HG02885 (cell line): ENCODE data around the gene NLRC3.
A peak's percentile ranks its signal among the peaks of the same experiment; 100 is the strongest.
"Not testable (repeated sequence)": the region's sequence is repeated elsewhere in the genome, so short reads cannot be mapped to it uniquely, and the experiment has no call there.

Source experiments
- ATAC-seq: cut with Tn5 transposase; IDR thresholded peaks from one replicate; pipeline ENCODE4 v1.9.1; 2021; ENCODE audit warnings: mild to moderate bottlenecking; ENCODE audit not compliant: unreplicated experiment, poor library complexity

NLRC3 gene

GRCh38 chr16:3577302-3577752, at the start of gene NLRC3:
Gene NLRC3 (minus strand): TSS chr16:3577403. CDS start chr16:3565036, 12,367 bp downstream.
- ATAC-seq = no peak

GRCh38 chr16:3625911-3626732, 48.9 kb upstream of the NLRC3 start:
- peak; percentile 46 for ATAC-seq

DNA sequence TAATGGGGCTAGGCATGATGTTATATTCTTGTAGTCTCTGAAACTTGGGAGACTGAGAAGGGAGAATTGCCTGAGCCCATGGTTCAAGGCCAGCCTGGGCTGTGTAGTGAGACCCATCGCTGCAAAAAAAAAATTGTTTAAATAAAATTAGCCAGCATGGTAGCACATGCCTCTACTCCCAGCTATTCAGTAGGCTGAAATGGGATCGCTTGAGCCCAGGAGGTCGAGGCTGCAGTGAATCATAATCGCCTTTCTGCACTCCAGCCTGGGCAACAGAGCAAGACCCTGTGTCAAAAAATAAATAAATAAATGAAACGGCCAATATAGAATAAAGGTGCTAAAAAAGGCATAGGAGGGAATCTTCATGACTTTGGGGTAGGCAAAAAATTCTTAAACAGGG, 48.1 kb upstream of the NLRC3 start:
- ATAC-seq = no peak

- ATAC-seq = no peak
Measured at GRCh38 chr16:3623642-3624041, 46.4 kb upstream of the NLRC3 start.

DNA sequence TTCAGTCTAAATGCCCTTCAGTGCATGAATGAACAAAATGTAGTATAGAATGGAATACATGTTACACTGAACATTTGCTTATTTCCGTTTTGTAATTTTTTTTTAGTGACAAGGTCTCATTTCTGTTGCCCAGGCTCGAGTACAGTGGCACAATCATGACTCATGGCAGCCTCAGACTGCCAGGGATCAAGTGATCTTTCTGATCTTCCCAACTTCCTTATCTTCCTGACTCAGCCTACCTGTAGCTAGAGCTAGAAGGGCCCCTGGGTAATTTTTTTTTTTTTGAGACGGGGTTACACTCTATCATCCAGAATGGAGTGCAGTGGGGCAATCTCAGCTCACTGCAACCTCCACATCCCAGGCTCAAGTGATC, 41.6 kb upstream of the NLRC3 start:
- no peak for ATAC-seq

- no peak for ATAC-seq
Measured at GRCh38 chr16:3612510-3613466, 35.6 kb upstream of the NLRC3 start.

DNA sequence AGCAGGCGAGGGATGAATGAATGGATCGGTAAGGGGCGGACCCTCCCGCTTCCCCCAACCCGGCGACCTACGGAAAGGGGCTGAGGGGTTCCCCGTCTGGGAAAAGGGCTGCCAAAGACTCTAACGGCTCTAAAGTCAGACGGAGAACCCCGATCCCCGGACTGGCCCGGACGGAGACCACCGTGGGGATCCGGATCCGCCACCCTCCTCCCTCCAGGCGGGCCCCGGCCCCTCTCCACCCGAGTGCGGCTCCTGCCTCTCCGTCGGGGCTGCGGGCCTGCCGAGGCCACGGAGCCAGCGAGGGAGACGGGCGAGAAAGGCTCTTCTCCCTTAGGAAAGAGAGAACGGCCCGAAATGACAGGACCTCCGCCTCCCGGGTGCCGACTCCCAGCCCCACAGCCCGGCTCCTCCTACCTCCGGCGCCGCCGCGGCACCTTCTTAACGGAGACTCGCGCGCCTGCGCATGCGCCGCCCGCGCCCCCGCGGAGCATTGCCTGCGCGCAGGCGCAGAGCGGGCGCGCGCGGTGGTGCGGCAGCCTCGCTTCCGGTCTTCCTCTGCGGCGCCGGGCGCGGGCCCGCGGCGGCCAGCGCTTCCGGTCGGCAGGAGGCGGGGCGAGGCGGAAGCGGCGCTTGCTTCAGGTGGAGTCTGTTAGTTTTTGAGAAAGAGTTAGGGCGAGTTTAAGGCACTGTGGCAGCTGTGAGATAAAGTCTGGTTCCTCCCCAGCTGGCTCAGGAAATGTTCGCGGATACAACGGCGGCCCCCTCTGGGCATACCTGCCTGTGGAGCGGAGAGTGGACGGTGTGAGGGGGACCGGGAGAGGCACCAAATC, 34.2 kb upstream of the NLRC3 start, which contains the start of gene SLX4:
TSS of gene SLX4 (minus strand) at position 461 of the 830 bp plus-strand sequence. CDS start 2,642 bp downstream, outside the sequence.
- peak; percentile 89 for ATAC-seq

DNA sequence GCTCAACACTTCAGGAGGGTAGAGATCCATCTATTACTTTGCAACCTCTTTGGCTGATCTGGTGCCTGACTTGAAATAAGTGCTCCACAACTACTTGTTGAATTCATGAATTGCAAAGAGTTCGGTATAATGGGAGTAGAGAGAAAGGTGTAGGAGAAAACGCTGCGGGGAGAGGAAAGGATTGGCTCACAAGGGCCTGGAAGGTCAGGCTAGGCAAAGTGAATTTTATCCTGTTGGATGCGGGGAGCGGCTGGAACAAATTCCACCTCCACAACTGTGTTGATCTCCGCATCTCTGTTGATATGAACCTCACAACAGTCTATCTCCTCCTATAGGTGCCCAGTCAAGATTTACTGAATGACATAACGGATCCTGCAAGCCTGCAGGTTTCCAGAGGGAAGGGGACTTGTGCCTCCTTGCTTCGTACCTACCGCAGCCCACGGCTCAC, 33.5 kb upstream of the NLRC3 start:
- ATAC-seq = no peak

- ATAC-seq = no peak
Measured at GRCh38 chr16:3609895-3610697, 32.9 kb upstream of the NLRC3 start.

DNA sequence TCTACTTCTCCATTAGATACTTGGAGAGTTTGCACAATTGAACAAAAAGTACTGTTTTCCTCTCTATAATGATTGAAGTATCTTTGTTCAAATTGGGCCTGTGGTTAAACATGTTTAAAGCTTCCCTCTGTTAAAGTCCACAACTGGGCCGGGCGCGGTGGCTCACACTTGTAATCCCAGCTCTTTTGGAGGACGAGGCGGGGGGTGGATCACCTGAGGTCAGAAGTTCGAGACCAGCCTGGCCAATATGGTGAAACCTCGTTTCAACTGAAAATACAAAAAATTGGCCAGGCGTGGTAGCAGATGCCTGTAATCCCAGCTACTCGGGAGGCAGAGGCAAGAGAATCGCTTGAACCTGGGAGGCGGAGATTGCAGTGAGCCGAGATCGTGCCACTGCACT, 31.8 kb upstream of the NLRC3 start:
- not testable (repeated sequence) for ATAC-seq

GRCh38 chr16:3608069-3608468, 30.9 kb upstream of the NLRC3 start:
- ATAC-seq = no peak

DNA sequence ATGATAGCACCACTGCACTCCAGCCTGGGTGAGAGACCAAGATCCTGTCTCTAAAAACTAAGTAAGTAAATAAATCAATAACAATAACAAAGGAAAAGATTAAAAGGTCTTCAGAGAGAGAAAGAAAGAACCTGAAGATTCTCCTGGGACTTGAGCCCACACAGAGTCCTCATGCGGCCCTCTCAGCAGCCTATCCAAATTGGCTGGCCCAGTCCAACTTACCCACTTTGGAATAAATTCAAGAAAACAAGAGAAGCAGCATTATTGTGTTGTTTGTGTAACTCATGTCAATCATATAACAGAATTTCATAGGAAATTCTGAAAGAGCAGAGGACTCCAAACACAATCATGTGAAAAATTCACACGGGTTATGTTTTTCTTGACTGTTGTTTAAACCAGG, 30.4 kb upstream of the NLRC3 start:
- no peak for ATAC-seq

DNA sequence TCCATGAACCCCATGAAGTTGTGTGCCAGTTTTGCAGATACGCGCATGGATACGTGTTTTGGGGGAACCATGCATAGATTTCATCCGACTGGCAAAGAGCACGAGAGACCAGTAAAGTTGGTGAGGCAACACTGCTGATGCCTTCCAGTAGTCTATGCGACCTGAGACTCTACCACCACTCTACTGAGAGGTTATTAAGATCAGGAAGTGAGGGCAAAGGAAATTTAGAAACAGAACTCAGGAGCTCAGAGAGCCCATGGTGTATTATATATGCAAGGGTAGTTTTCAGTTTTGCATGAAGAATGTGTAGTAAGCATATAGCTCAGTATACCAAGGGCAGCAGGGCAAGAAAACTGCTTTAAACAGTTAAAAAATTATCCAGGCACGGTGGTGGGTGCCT, 30.0 kb upstream of the NLRC3 start:
- ATAC-seq = no peak

DNA sequence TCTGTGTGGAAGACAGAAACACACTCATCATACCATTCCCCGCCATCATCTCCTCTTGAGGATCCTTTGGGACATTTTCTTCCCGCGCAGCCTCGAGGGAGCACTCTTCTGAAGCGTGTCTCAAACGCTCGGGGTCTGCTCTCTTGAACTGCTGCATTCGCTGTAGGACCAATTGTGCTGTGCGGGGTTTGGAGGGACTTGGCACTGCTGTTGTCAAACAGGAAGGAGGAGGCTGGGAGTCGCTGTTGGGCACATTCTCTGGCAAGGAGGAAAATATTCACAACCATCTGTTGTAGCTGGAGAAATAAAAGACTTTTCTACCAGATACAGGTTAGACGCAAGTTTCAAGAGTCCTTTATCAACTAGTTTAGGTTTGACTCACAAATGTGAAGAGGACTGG, 29.2 kb upstream of the NLRC3 start:
- ATAC-seq = no peak

- no peak for ATAC-seq
Measured at GRCh38 chr16:3602320-3602653, 25.1 kb upstream of the NLRC3 start.

- no peak for ATAC-seq
Measured at GRCh38 chr16:3601614-3602319, 24.6 kb upstream of the NLRC3 start.

- ATAC-seq = no peak
Measured at GRCh38 chr16:3599922-3600321, 22.7 kb upstream of the NLRC3 start.

DNA sequence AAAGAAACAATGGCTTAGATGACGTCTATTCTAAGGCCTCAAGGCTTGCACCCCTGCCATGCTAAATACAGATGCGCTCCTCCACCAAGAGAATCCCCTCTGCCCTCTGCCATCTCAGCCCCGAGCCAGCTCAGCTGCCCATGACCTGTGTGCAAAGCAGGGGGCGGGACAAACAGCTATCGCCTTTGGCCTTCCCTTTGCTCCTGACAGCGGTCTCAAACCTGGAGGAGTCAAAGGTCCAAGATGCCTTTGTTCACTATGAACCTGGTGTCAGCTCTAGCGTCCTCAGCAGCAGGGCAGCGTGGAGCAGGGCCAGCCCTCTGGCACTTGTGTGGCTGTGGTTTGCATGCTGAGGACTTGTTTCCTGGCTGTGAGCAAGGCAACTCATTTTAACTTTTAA, 21.9 kb upstream of the NLRC3 start:
- ATAC-seq = no peak

DNA sequence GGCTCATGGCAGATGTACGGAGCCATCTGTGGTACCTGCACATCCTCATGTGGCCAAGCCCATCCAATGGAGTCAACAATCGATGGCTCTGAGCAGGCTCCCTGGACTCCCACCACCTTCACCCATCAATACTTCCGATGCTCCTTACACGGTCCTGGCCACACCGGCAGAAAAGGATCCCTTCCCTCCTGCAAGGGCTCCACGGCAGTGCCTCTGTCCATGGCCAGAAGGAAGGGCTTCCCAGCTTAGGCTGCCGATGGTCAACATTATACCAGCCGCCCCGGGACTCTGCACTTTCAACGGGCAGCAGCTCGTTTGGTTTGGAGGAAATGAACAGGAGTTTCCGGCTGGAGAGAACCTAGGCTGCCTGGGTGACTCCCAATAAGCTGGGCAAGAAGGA, 21.0 kb upstream of the NLRC3 start:
- no peak for ATAC-seq
